Measurements from ENCODE around the gene SUB1.

DNA sequence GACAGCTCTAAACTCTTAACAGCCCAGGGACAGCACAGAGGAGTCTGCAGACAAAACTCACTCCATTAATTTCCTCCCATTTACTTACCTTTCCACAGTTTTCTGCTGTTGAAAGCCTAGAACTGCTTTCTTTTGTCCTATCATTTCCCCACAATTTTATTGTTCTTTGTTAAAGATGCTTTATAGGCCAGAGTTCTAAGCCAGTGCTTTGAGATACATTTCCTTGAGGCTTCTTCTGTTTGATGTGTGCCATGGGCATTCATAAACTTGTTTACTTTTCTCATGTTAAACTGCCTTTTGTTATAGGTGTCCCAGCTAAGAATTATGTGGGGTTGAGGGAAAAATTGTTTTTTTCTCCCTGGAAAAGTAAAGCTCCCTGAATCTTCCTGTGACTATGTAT, 25.9 kb upstream of the SUB1 start:
- TF ChIP-seq, protein P1, sequence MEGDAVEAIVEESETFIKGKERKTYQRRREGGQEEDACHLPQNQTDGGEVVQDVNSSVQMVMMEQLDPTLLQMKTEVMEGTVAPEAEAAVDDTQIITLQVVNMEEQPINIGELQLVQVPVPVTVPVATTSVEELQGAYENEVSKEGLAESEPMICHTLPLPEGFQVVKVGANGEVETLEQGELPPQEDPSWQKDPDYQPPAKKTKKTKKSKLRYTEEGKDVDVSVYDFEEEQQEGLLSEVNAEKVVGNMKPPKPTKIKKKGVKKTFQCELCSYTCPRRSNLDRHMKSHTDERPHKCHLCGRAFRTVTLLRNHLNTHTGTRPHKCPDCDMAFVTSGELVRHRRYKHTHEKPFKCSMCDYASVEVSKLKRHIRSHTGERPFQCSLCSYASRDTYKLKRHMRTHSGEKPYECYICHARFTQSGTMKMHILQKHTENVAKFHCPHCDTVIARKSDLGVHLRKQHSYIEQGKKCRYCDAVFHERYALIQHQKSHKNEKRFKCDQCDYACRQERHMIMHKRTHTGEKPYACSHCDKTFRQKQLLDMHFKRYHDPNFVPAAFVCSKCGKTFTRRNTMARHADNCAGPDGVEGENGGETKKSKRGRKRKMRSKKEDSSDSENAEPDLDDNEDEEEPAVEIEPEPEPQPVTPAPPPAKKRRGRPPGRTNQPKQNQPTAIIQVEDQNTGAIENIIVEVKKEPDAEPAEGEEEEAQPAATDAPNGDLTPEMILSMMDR (conservative IDR thresholded peaks at IDR 0.05), result no peak
- TF ChIP-seq ZFX (IDR thresholded peaks at IDR 0.05), result no peak

Data from C4-2B (cell line).